ENCODE results near the gene TFDP2.
A peak's percentile ranks its signal among the peaks of the same experiment; 100 is the strongest.
"Not testable (repeated sequence)": the region's sequence is repeated elsewhere in the genome, so short reads cannot be mapped to it uniquely, and the experiment has no call there.

Gene TFDP2

GRCh38 chr3:141920701-141921100 is 228.6 kb downstream of the TFDP2 start:
- no peak for DNase-seq

DNA sequence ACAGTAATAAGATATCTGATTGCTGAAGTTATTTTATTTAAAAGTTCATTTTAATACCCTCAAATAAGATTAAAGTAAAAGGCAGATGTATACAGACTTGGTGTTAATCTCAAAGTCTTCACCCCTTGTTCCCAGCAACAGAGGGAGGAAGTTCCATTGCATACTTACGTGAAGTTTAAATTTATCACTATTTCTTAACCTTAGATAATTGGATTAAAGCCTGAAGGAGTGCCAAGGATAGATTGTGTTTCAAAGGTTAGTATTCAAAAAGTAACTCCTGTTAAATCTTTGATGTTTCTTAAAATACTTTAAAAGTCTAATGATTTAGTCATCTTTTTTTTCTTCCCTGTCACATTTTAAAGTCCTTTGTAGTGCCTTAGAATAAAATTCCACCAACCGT is 233.6 kb downstream of the TFDP2 start:
- no peak for DNase-seq

GRCh38 chr3:141915016-141915415 is 234.3 kb downstream of the TFDP2 start:
- DNase-seq = no peak

GRCh38 chr3:141914311-141914710 is 235.0 kb downstream of the TFDP2 start:
- DNase-seq = no peak

GRCh38 chr3:141913150-141913811 is 236.1 kb downstream of the TFDP2 start:
- peak; percentile 81 for DNase-seq

- DNase-seq = not testable (repeated sequence)
Measured at GRCh38 chr3:141909986-141910385, 239.4 kb downstream of the TFDP2 start.

GRCh38 chr3:141909408-141909807 is 239.9 kb downstream of the TFDP2 start:
- no peak for DNase-seq

- no peak for DNase-seq
Measured at GRCh38 chr3:141905129-141905528, 244.2 kb downstream of the TFDP2 start.

DNA sequence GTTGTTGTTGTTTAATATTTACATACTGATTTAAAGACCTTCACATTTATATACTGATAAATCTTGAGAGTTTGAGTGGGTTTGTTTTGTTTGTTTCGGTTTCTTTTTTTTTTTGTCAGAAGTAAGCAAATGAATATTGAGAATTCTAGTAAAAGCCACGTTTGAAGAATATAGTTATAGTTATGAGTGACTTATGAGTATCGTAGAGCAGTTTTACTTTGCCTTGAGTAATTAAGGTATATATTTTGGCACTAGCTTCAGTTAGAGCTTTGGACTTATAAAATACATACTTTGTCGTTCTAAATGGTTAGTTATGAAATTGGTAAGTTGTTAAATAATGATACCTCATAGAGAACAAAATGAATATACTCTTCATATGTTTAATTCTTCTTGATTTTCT is 245.1 kb downstream of the TFDP2 start:
- no peak for DNase-seq

DNA sequence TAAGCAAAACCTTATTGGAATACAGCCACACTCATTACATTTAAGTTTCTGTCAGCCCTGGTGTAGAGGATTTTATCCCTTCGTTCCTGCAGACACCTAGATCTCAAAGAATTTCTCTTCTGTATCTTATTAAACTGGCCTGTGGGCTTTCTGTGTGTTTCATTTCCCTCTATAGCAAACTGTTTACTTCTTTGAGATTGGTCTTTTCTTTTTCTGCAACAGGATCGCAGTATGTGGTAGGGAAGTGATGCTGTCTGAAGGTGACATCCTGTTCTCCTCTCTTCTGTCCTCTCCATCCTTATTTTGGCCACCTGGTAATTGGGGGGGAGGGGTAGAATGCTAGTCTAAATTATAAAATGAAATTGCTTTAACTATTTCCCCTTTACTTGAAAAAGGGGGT is 247.4 kb downstream of the TFDP2 start:
- DNase-seq = no peak

- no peak for DNase-seq
Measured at GRCh38 chr3:141900343-141900742, 249.0 kb downstream of the TFDP2 start.

DNA sequence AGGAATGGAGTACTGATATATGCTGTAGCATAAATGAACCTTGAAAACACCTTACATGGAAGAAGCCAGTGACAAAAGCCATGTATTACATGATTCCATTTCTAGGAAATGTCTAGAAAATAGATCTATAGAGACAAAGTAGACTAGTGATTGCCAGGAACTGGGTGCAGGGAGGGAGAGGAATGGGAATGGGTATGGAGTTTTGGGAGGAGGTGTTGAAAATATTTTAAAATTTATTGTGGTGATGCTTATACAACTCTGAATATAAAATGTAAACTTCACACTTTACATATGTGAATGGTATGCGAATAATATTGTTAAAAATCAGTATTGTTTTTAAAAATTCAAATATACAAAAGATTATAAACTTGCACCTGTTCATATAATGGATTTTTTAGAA is 250.4 kb downstream of the TFDP2 start:
- no peak for DNase-seq

GRCh38 chr3:141895731-141896130 is 253.6 kb downstream of the TFDP2 start:
- DNase-seq = no peak

GRCh38 chr3:141894524-141895176 is 254.7 kb downstream of the TFDP2 start:
- DNase-seq = no peak
